Measurements from ENCODE around the gene DDX49.

DDX49 gene

DNA sequence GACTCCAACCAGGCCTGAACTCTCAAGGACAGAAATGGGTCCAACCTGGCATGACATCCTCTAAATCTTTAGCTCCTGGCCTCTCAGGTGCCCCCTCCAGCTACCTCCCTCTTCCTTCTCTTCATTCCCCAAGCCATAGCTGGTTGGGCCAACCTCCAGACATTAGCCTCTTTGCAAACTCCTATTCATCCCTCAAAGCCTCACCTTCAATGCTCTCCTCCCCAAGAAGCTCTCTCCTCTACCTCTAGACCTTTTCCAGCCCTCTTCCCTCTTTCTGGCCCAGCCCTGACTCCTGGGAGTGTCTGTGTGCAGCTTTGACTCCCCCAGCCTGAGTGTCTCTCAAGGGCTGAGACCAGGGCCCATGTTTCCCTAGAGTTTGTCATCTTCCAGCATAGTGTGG, 26.8 kb downstream of the DDX49 start:
- no peak for DNase-seq

DNA sequence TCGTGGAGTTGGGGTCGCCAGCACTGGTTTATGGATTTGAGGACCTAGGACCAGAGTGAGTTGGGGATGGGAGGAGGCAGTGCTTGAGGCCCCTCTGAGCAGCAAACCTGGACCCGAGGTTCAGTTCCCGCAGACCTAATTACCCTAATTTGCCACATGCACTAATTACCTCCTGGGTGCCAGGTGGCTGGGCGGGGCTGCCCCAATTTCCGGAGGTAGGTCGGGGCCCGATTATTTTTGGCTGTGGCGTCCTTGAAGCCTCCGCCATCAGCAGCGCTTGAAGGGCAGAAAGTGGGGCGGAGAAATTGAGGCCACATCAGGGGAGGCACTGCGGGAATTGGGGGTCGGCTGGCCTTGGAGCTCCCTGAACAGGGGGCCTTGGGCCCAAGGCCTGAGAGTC, 27.4 kb downstream of the DDX49 start:
- DNase-seq, result peak; percentile 48

DNA sequence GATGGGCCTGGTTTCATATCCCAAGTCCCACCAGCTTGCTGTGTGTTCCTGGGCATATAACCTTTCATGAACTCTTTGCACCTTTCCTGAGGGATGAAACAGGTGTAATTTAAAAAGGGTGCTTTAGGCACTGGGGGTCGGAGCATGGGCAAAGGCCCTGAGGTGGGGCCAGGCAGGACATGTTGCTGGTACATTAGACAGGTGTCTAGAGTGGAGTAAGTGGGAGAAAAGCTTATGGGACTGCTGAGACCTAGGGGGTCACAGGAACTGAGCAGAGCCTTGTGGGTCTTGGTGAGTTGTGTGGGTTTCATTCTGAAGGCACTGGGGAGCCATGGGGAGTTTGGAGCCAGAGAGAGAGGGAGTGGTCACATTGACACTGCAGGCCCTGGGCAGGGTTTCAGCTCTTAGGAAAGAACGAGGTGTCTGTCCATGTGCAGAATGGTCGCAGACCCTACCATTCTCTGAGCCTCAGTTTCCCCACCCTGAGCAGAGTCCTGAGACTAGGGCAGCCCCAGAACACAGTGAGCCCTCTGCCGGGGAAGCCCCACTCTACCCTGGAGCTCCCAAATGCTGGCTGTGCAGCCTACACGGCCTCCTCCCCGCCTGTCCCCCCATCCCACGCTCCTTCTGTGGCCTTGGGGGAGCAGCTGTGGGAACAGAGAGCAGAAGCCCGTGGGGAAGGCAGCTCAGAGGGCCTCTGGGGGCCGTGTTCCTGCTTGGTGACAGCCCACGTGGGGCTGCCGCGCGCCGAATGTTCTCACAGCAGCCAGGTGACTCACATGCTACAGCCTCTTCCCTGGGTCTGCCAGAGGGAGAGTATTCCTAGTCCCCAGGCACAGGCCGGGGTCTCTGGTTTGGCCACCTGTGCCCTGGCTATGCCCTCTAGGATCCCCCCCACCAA, 28.8 kb downstream of the DDX49 start:
- no peak for DNase-seq

DNA sequence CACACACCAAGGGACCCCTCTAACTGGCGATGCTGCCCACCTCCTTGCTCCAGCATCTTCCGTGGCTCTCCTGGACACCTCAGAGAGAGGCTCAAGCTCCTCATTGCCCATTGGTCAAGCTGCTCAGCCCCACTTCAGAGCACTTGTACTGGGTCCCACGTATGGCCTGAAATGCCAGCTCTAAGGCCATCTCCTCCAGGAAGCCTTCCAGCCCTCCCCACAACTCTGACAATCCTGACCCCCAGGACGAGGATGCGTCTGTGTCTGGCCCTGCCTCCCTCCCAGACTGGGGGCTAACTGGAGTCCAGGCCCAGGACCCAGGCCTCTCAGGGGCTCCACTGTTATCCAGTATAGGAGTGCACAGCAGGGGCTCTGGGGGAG, 29.5 kb downstream of the DDX49 start:
- no peak for DNase-seq

DNA sequence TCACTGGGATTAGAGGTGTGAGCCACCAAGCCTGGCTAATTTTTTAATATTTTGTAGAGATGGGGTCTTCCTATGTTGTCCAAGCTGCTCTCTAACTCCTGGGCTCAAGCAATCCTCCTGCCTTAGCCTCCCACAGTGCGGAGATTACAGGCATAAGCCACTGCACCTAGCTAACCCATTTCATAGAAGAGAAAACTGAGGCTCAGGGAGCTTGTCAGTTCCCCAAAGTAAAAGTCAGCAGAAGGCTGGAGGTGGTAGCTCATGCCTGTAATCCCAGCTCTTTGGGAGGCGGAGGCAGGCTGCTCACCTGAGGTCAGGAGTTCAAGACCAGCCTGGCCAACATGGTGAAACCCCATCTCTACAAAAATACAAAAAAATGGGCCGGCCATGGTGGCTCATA, 30.3 kb downstream of the DDX49 start:
- DNase-seq, result no peak

DNA sequence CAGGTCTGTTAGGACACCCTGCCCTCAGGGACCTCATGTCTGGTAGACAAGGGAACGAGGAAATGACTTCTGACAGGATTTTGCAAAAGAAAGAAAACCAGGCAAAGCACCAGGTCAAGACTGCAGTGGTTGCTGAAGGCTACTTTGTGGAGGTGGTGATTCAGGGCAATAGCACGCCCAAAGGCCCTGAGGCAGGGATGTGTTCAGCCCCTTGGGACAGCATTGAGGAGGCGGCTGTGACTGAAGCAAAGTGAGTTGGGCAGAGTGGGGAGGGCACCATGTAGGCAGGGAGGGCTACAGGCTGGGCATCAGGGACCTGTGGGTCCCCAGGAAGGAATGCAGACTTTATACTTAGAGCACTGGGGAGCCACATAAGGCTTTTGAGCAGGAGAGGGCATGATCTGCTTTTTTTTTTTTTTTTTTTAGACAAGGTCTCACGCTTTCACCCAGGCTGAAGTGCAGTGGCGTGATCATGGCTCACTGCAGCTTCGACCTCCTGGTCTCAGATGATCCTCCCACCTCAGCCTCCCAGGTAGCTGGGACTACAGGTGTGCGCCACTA, 32.3 kb downstream of the DDX49 start:
- no peak for DNase-seq

DNA sequence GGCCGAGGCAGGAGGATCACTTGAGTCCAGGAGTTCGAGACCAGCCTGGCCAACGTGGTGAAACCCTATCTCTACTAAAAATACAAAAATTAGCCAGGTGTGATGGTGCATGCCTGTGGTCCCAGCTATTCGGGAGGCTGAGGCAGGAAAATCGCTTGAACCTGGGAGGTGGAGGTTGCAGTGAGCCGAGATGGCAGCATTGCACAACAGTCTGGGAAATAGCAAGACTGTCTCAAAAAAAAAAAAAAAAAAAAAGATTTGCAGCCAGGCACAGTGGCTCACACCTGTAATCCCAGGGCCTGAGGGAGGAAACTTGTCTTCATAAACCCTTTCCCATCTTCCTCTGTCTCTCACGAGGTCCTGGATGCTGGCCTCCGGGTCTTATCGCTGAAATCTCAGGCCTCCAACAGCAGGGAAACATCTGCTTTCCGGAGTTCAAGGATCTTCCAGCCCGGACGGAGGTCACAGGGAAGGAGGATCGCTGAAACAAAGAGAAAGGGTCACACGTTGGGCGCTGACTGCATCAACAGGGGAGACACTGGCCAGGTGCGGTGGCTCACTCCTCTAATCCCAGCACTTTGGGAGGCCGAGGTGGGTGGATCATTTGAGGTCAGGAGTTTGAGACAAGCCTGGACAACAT, 33.0 kb downstream of the DDX49 start:
- DNase-seq, result peak; percentile 68

DNA sequence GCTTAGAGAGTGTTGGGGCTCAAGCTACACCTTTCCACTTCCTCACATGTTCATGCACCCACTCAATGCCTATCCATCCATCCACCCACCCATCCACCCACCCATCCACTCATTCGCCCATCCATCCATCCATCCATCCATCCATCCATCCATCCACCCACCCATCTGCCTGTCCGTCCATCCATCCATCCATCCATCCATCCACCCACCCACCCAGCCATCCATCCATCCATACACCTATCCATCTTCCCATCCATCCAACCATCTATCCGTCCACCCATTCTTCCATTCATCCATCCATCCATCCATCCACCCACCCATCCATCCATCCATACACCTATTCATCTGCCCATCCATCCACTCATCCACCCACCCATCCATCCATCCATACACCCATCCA, 34.6 kb downstream of the DDX49 start:
- no peak for DNase-seq

DNA sequence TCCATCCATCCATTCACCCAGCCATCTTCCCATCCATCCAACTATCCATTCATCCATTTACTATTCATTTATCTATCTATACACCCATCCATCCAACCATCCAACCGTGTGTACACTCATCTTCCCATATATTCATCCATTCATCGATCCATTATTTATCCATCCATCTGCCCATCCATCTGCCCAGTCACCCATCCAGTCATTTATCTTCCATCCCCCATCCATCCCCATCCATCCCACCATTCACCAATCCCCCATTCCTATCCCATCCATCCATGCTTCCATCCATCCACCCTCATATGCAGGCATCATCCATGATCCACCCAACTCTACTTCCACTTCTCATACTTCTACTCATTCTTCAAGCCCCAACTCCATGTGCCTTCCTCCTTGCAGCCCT, 35.5 kb downstream of the DDX49 start:
- no peak for DNase-seq

DNA sequence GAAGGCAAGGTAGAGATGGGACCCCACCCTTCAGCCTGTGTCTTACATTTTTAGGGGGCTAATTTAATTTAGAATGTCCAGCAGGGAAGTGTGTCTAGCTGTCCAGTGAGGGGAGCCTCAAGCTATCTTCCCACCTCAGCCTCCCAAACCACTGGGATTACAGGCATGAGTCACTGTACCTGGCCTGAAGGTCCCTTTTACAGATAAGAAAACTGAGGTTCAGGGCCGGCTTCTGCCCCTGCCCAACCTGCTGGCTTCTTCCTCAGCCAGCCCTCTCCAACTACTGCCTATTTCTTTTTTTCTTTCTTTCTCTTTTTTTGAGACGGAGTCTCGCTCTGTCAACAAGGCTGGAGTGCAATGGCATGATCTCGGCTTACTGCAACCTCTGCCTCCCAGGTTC, 40.9 kb downstream of the DDX49 start:
- DNase-seq, result no peak

DNA sequence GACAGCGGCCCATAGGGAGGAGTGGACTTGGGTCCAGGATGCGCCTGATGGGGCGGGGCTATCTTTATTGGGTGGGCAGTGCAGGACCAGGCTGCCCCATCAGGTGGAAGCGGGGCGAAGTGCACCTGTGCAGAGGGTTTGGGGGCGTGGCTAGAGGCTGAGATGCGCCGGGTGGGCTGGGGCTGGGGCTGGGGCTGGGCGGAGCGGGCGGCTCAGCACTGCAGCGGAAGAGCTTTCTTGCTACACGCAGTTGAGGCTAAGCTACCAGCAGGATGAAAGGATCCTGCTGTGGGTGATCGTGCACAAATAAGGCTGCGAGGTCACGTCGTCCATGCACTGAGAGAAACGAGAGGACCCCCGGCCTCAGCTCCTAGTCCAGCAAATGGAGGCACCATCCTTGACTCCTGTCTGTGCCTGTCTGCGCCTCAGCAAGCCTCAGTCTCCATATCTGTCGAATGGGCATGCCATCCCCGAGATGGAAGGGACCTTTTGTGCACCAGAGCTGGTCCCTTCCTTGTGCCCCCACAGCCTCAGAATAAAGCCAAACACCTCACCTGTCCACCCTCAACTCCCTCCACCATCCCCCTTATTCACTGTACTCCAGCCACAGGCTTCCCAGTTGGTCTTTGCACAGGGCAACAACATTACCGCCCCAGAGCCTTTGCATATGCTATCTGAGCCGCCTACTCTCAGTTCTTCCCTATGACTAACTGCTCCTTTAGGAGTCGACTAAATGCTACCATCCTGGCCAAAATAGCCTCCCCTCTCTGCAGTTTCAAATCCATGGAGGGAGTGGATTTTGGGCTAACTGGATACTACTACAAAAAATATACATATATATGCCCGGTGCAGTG, 42.5 kb downstream of the DDX49 start:
- DNase-seq, result peak; percentile 43

DNA sequence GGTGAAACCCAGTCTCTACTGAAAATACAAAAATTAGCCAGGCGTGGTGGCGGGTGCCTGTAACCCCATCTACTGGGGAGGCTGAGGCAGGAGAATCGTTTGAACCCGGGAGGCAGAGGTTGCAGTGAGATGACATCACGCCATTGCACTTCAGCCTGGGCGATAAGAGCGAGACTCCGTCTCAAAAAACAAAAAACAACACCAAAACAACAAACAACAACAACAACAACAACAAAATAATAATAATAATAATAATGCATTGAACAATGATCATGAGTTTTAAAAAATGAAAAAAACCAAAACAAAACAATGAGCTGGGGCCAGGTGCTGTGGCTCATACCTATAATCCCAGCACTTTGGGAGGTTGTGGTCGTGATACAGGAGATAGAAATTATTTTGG, 44.6 kb downstream of the DDX49 start:
- DNase-seq, result no peak

DNA sequence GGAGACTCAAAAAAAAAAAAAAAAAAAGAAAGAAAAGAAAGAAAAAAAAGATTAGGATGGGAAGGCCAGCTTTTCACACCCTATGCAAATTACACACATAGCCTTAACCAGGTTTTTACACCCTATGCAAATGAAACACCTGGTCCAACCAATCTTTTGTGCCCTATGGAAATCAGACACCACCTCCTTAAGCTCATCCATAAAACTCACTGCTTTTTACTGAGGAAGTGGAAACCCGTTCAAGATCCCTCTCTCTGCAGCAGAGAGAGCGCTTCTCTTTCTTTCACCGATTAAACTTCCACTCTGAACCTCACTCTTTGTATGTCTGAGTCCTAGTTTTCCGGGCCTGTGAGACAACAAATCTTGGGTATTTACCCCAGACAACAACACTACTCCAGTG, 46.8 kb downstream of the DDX49 start:
- peak; percentile 30 for DNase-seq

DNA sequence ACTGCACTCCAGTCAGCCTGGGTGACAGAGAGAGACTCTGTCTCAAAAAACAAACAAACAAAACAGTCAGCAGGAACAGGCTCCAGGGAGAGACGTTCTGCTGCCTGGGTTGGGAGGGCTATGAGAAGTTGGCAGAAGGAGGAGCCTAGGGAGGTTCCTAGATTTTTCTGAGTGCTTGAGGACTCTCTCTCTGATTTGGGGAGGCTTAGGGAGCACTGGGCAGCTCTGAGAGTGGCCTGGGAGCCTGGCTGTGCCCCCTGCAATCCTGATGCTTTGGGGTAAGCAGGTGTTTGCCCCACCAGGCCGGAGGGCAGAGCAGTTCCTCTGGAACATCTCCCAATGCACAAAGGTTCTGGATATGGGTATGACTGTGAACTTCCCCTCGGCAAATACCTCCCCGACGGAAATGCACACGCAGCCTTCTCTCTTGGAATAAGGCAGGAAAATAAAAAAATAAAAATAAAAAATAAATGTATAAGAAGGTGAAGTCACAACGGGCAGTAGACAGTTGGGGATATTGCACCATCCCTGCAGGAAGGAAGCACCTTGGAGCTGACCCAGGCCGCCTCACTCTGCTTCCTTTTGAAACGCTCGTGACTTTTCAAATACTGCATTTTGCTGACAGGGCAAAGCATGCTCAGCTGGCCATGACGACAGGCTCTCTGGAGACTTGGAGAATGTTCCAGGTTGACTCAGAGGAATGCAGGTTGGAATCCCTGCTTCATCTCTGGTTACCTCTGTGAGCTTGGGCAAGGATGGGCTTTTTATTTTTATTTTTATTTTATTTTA, 48.0 kb downstream of the DDX49 start:
- no peak for DNase-seq

DNA sequence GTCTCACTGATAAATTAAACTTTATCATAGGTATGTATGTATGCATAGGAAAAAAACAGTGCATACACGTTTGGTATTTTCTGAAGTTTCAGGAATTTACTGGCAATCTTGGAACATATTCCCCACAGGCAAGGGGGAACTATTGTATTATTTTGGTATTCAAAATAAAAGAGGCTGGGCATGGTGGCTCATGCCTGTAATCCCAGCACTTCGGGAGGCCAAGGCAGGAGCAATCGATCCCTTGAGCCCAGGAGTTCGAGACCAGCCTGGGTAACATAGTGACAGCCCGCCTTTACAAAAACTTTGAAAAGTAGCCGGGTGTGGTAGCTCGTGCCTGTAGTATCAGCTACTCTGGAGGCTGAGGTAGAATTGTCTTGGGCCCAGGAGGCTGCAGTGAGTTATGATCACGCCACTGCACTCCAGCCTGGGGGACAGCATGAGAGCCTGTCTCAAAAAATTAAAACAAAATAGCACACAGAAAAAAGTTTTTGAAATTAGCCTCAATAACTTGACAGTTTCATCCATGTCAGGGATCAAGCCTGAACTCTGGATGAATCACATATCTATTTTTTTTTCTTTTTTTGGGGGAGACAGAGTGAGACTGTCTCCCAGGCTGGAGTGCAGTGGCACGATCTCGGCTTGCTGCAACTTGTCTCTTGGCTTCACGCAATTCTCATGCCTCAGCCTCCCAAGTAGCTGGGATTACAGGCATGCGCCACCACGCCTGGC, 50.6 kb downstream of the DDX49 start:
- DNase-seq, result no peak

DNA sequence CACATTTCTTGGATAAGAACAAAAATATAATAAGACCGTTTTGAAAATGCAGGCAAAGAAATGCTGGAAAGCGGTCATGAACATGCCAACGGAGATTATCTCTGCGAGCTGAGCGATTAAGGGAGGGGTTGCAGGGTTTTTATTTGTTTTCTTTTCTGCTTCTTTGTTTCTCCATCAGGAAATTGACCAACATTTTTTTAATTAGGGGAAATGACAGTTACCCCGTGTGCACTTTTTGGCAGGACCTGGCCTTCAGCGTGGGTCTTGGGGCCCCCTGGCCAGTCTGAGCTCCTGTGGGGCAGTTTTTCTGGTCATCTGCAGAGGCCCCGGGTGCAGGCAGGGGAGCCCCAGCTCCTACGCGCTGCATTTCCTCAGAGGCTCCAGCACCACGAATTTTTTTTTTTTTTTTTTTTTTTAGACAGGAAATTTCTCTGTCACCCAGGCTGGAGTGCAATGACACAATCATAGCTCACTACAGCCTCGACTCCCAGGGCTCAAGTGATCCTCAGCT, 52.8 kb downstream of the DDX49 start:
- DNase-seq, result no peak

DNA sequence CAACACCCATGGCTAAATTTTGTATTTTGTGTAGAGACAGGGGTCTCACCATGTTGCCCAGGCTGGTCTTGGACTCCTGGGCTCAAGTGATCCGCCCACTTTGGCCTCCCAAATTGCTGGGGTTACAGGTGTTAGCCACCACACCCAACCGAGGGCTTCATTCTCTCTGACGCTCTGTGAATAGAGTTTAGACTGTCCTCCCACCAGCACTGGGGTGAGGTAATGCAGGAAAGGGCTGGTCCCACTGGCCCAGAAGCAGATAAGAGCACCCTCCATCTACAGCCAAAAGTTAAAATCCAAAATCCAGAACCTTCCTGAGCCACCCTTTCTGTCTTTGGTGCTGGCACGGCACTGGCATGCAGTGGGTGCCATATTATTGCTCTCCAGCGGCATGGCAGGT, 53.3 kb downstream of the DDX49 start:
- DNase-seq, result no peak

DNA sequence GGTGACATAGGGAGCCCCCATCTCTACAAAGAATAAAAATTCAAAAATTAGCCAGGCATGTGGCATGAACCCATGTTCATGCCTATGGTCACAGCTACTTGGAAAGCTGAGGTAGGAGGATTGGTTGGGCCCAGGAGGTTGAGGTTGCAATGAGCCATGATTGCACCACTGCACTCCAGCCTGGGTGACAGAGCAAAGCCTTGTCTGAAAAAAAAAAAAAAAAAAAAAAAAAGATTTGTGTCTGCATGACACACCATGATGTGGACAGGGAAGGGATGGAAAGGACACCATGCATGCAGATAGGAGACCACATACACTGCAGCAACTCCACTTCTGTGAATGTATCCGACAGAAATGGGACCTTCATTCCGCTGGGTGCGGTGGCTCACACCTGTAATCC, 55.5 kb downstream of the DDX49 start:
- DNase-seq, result no peak

DNA sequence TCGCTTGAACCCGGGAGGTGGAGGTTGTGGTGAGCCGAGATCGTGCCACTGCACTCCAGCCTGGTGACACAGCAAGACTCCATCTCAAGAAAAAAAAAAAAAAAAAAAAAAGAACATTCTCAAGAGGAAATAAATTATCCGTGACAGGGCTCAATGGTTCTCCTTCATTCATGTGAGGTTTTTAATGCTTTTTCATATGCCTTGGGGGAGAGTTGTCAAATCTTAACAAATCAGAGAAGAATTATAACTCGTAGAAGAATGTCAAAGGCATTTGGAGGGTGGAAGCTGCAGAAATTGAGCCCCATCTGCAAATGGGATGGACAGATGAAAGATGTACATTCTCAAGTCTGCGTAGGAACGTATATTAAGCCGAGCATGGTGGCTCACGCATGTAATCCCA, 56.4 kb downstream of the DDX49 start:
- DNase-seq, result no peak

Data from NCI-H2171 treated with DMSO at 0.1 percent for 48 hours (cell line).